GM15510 (cell line): ENCODE results near the gene HES2.

Experiments used
- POLR2A ChIP-seq: IDR thresholded peaks from 3 replicates; pipeline ENCODE4 v1.6.1; 2011; ENCODE audit warnings: borderline replicate concordance; ENCODE audit not compliant: insufficient read length; ENCODE audit errors: extremely low read depth

HES2 gene

GRCh38 chr1:6397844-6398441 is 21.8 kb downstream of the HES2 start:
- no peak for TF ChIP-seq POLR2A

- TF ChIP-seq POLR2A, result no peak
These were observed 22.7 kb downstream of the HES2 start for GRCh38 chr1:6396998-6397397.

- TF ChIP-seq POLR2A, result peak; percentile 52
These were observed 26.1 kb downstream of the HES2 start, which contains the start of gene ACOT7 for GRCh38 chr1:6393400-6394187. Gene ACOT7 (minus strand): TSS chr1:6393767. CDS start chr1:6393399, 368 bp downstream.

GRCh38 chr1:6392809-6393399 is 26.8 kb downstream of the HES2 start:
- peak; percentile 72 for TF ChIP-seq POLR2A

GRCh38 chr1:6391951-6392808 is 27.5 kb downstream of the HES2 start:
- no peak for TF ChIP-seq POLR2A

- TF ChIP-seq POLR2A, result no peak
These were observed 29.7 kb downstream of the HES2 start for GRCh38 chr1:6389971-6390370.

GRCh38 chr1:6386371-6386949 is 33.3 kb downstream of the HES2 start:
- TF ChIP-seq POLR2A, result no peak

- TF ChIP-seq POLR2A, result no peak
These were observed 34.1 kb downstream of the HES2 start for GRCh38 chr1:6385488-6386191.

GRCh38 chr1:6384962-6385361 is 34.8 kb downstream of the HES2 start:
- no peak for TF ChIP-seq POLR2A

- no peak for TF ChIP-seq POLR2A
These were observed 35.6 kb downstream of the HES2 start for GRCh38 chr1:6384135-6384534.

GRCh38 chr1:6380037-6380436 is 39.7 kb downstream of the HES2 start:
- no peak for TF ChIP-seq POLR2A

- no peak for TF ChIP-seq POLR2A
These were observed 41.5 kb downstream of the HES2 start for GRCh38 chr1:6378096-6378746.

- no peak for TF ChIP-seq POLR2A
These were observed 45.6 kb downstream of the HES2 start for GRCh38 chr1:6373961-6374720.

GRCh38 chr1:6370006-6370405 is 49.7 kb downstream of the HES2 start:
- TF ChIP-seq POLR2A, result no peak
